HCT116 (cell line): ENCODE results near the gene MYH14. TPM values are rescaled to one million over a fixed set of nuclear protein-coding genes. Genes with fewer than 3 reads are reported as not detected.
A peak's percentile ranks its signal among the peaks of the same experiment; 100 is the strongest.

Experiments used
- ATAC-seq: fragments of 200-7000 bp; cut with Tn5 transposase; 2 replicates; pipeline ENCODE4 v1.9.1; 2020; ENCODE audit warnings: mild to moderate bottlenecking, moderate library complexity
- BruUV-seq: library from RNA; stranded (reverse); fragments of 400-500 nt; replicated peaks from 2 replicates; lab custom pipeline; 2021; lab: Mats Ljungman, UMichigan
- CTCF ChIA-PET: fragments of 300-600 bp; sonication (Branson Sonifier 250); formaldehyde crosslinking; loops from one replicate; lab custom pipeline; 2021; ENCODE audit warnings: antibody characterized with exemption; lab: Charles Lee
- POLR2A ChIA-PET: fragments of 300-600, 350-600 bp; sonication (Branson Sonifier 250); formaldehyde crosslinking; loops from one replicate; lab custom pipeline; 2021; ENCODE audit warnings: antibody characterized with exemption; lab: Charles Lee
- RAD21 ChIA-PET, 2 experiments: fragments of 300-600 bp; sonication (Branson Sonifier 250); formaldehyde crosslinking; loops; one replicate each; lab custom pipeline; 2023; ENCODE audit warnings: low total read pairs in 2 of 2; ENCODE audit not compliant: uncharacterized antibody in 2 of 2, unreplicated experiment in 2 of 2, low non-redundant PET in 1 of 2; lab: Charles Lee
- DNase-seq: peaks from one replicate; pipeline ENCODE4 v3.0.0-alpha.2; 2010; ENCODE audit warnings: low read depth, low spot score
- H2AFZ ChIP-seq: fragments of 200-600 bp; shearing (Covaris generic), sonication (generic); 2 replicates; pipeline ENCODE4 v1.6.1; 2017; ENCODE audit warnings: low read depth, mixed run types, mixed read lengths, antibody characterized with exemption, low read length; ENCODE audit not compliant: poor library complexity, severe bottlenecking
- H3K27ac ChIP-seq: 2 replicates; pipeline ENCODE4 v1.5.1; 2012; ENCODE audit warnings: low read depth, low read length
- H3K27me3 ChIP-seq: fragments of 200-600 bp; sonication (generic); 2 replicates; pipeline ENCODE4 v1.6.1; 2016; ENCODE audit warnings: mixed run types, low read length, mixed read lengths; ENCODE audit not compliant: insufficient read depth
- H3K36me3 ChIP-seq, 2 experiments: fragments of 200-500 bp in 1 of 2; fragments of 200-600 bp in 1 of 2; sonication (Bioruptor generic) in 1 of 2; sonication (generic) in 1 of 2; 2 replicates each; pipeline versions ENCODE4 v1.5.1 to v1.6.1; 2014 to 2016; ENCODE audit warnings: low read length in 2 of 2, inconsistent platforms in 1 of 2, mixed read lengths in 1 of 2, mixed run types in 1 of 2; ENCODE audit not compliant: insufficient read depth in 2 of 2, control insufficient read depth in 1 of 2
- H3K4me1 ChIP-seq, 2 experiments: fragments of 200-600 bp in 1 of 2; sonication (generic) in 1 of 2; 2 replicates each; pipeline versions ENCODE4 v1.5.1 to v1.6.1; 2012 to 2017; ENCODE audit warnings: low read length in 2 of 2, inconsistent platforms in 1 of 2, mild to moderate bottlenecking in 1 of 2, mixed read lengths in 1 of 2, mixed run types in 1 of 2, moderate library complexity in 1 of 2; ENCODE audit not compliant: insufficient read depth in 2 of 2, control insufficient read depth in 1 of 2
- H3K4me2 ChIP-seq: fragments of 200-600 bp; sonication (generic); 2 replicates; pipeline ENCODE4 v1.6.1; 2017; ENCODE audit warnings: mixed run types, low read length, mixed read lengths
- H3K4me3 ChIP-seq, 2 experiments: fragments of 200-600 bp in 1 of 2; sonication (generic) in 1 of 2; replicated peaks in 1 of 2; 2 replicates each; pipeline ENCODE4 v1.5.1; 2011 to 2016; ENCODE audit warnings: low read length in 2 of 2, control low read depth in 1 of 2, low read depth in 1 of 2, mild to moderate bottlenecking in 1 of 2, mixed read lengths in 1 of 2, mixed run types in 1 of 2
- H3K79me2 ChIP-seq: fragments of 200-600 bp; sonication (generic); 2 replicates; pipeline ENCODE4 v1.6.1; 2017; ENCODE audit warnings: mild to moderate bottlenecking, mixed run types, low read length, moderate library complexity, mixed read lengths; ENCODE audit not compliant: insufficient read depth
- H3K9ac ChIP-seq: fragments of 200-600 bp; sonication (generic); 2 replicates; pipeline ENCODE4 v1.6.1; 2016; ENCODE audit warnings: low read length, mixed read lengths
- H3K9me2 ChIP-seq: fragments of 200-600 bp; sonication (generic), shearing (Covaris generic); 2 replicates; pipeline ENCODE4 v1.6.1; 2017; ENCODE audit warnings: mixed run types, mild to moderate bottlenecking, moderate library complexity; ENCODE audit not compliant: insufficient read depth
- H3K9me3 ChIP-seq, 2 experiments: fragments of 200-500 bp in 1 of 2; fragments of 200-600 bp in 1 of 2; sonication (Bioruptor generic) in 1 of 2; sonication (generic) in 1 of 2; 2 replicates each; pipeline ENCODE4 v1.6.1; 2014 to 2017; ENCODE audit warnings: low read length in 2 of 2, mixed read lengths in 2 of 2, inconsistent platforms in 1 of 2, low read depth in 1 of 2, mild to moderate bottlenecking in 1 of 2, mixed run types in 1 of 2, moderate library complexity in 1 of 2; ENCODE audit not compliant: control insufficient read depth in 1 of 2, insufficient read depth in 1 of 2
- H4K20me1 ChIP-seq: fragments of 200-600 bp; sonication (generic), shearing (Covaris generic); 2 replicates; pipeline ENCODE4 v1.6.1; 2017; ENCODE audit warnings: mixed run types, mild to moderate bottlenecking, moderate library complexity; ENCODE audit not compliant: insufficient read depth
- CBX3 ChIP-seq: IDR thresholded peaks from 2 replicates; pipeline ENCODE4 v1.6.1; 2012; ENCODE audit warnings: low read depth
- EGR1 ChIP-seq: IDR thresholded peaks from 2 replicates; pipeline ENCODE4 v1.6.1; 2012; ENCODE audit warnings: low read depth
- POLR2AphosphoS5 ChIP-seq: IDR thresholded peaks from 2 replicates; pipeline ENCODE4 v1.6.1; 2011; ENCODE audit warnings: mild to moderate bottlenecking, low read depth, low read length, moderate library complexity
- RAD21 ChIP-seq: IDR thresholded peaks from 2 replicates; pipeline ENCODE4 v1.6.1; 2012; ENCODE audit warnings: low read depth, mild to moderate bottlenecking
- REST ChIP-seq: IDR thresholded peaks from 2 replicates; pipeline ENCODE4 v1.6.1; 2012; ENCODE audit warnings: low read depth
- SRF ChIP-seq: IDR thresholded peaks from 2 replicates; pipeline ENCODE4 v1.6.1; 2012; ENCODE audit warnings: low read depth
- TCF7L2 ChIP-seq: IDR thresholded peaks from 2 replicates; pipeline ENCODE4 v1.7.0; 2011; ENCODE audit warnings: borderline replicate concordance, inconsistent platforms; ENCODE audit not compliant: insufficient read depth, insufficient read length; ENCODE audit errors: extremely low read depth
- intact Hi-C: fragments of 100-400 bp; cut with micrococcal nuclease; formaldehyde crosslinking; loops from 2 replicates; pipeline ENCODE4 v1.10.0; 2022
- total RNA-seq: library from RNA; stranded (reverse); gene quantifications from one replicate; pipeline ENCODE4 v1.2.1, GENCODE V29; 2021; ENCODE audit not compliant: unreplicated experiment

MYH14 gene
- total RNA-seq, 1 experiment from 2014 or later: 60.1 TPM

DNA sequence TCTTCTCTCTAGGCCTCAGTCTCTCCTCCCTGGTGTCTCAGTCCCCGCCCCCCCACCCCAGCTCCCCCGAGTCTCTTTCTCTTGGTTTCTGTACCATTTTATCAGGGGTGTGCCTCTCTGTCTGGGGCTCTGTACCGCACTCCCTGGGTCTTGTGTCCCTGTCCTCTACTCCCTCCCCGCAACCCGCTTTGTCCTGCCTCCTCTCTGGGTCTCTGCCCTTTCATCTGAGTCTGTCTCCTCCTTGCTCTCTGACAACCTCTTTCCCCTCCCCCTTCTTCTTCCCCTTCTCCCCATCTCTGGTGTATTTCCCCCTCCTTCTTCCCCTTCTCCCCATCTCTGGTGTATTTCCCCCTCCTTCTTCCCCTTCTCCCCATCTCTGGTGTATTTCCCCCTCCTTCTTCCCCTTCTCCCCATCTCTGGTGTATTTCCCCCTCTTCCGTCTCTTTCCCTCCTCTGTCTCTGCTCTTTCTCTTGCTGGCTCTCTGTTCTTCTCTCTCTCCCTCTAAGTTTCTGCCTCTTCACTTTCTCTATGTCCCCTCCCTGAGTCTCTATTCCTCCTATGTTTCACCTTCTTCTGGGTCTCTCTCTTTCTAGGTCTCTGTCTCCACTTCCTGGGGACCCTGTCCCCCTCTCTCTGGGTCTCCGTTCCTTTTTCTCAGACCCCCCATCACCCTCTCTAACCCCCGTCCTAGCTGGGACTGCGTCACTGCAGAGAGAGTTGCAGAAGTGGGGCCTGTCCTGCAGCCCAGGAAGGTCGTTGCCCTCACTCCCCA is 128.0 kb downstream of the MYH14 start:
- Histone ChIP-seq H3K79me2 (peaks cover 3% of the 10 kb centered on the region; the same call in 1 of the 2 replicates), H3K4me3 (peak overlapping the region; percentile 43 to 55), H3K36me3 (no peaks in the 10 kb centered on the region), H3K27me3 (no peaks in the 10 kb centered on the region)
- intact Hi-C loops: no loop called here
- TF ChIP-seq TCF7L2 (no peak), RAD21 (no peak), SRF (no peak), POLR2AphosphoS5 (no peak), REST (no peak), CBX3 (no peak), EGR1 (no peak)
- TF ChIP-seq, all 23 proteins: peak for 0
- Histone ChIP-seq H3K4me2 (peak overlapping the region; percentile 86), H3K27ac (no peak overlapping the region), H3K9me3 (no peaks in the 10 kb centered on the region), H3K9ac (peak overlapping the region; percentile 27), H2AFZ (no peak overlapping the region), H4K20me1 (no peaks in the 10 kb centered on the region), H3K9me2 (no peaks in the 10 kb centered on the region), H3K4me1 (peaks cover 30 to 70% of the 10 kb centered on the region in 2 experiments)
- RAD21 ChIA-PET: no interaction called here
- POLR2A ChIA-PET: no interaction called here
- ATAC-seq (no peak), DNase-seq (no peak)
- CTCF ChIA-PET: no interaction called here
- no TSS peak for BruUV-seq
